SHP77 (cell line): Measurements from ENCODE around the gene OR2L13.
"Not testable (repeated sequence)": the region's sequence is repeated elsewhere in the genome, so short reads cannot be mapped to it uniquely, and the experiment has no call there.

Experiments used
- DNase-seq, 2 experiments: peaks; one replicate each; lab custom pipeline; 2025; lab: John Stamatoyannopoulos, UW

Gene OR2L13, protein sequence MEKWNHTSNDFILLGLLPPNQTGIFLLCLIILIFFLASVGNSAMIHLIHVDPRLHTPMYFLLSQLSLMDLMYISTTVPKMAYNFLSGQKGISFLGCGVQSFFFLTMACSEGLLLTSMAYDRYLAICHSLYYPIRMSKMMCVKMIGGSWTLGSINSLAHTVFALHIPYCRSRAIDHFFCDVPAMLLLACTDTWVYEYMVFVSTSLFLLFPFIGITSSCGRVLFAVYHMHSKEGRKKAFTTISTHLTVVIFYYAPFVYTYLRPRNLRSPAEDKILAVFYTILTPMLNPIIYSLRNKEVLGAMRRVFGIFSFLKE

GRCh38 chr1:248094884-248095283, at the start of gene OR2L13:
Gene OR2L13, plus strand, starts transcription at chr1:248095184. Its CDS starts 4,192 bp downstream, at chr1:248099376.
- no peak for DNase-seq

DNA sequence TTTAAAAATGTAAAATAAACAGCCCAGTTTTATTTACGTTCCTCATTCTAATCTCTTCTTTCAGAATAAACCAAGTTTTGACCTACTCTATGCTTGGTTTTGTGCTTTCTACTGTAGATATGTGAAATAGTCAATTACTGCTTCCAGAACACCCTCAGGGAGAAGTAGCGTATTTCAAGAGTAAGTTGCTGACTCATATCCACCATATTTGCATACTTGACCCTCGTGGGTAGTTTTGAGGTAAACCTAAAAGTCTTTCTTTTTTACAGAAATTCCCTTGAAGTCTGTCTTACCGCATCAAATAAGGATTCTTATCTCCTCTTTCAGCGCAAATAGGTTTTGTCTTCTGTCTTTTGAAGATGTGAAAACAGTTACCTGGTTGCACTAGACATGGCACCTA, 49.8 kb upstream of the OR2L13 start:
- DNase-seq: no peak

DNA sequence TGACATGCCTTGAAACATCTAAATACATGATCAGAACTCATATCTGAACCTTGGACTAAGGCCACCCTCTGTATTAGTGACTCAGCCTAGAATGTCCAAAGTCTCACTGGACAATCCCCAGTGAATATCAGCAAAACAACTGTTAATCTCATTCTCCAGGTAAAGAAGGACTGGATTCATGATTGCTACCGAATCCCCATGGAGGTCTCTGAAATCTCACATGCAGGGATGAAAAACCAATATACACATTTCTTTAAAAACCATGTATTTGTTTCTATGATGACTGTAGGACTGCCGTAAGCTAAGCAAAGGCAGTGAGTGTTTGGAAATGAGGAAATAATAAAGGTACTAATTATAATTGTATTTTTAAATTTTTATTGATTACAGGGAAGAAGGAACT, 48.4 kb upstream of the OR2L13 start, which contains the start of gene OR2L3:
Gene OR2L3 (plus strand): TSS at position 301 of the 400 bp plus-strand sequence. CDS start 13,846 bp downstream, outside the sequence.
- no peak for DNase-seq

DNA sequence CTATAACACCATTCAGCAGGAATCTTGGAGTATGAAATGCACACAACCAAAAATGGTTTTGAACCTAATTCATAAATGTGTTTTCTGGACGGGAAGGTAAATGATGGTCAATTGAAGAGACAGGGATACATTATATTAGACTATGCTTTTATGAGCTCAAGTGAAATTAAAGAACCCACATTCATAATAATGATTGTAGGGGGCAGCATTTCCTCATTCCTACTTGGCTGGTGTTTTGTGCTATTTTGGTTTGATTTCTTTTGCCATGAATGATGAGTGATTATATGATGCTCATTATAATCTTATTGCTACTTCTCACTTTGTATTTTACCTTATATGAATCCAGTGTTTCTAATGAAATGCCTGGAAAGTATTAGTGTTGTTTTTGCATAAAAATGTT, 48.0 kb upstream of the OR2L13 start:
- DNase-seq: no peak

DNA sequence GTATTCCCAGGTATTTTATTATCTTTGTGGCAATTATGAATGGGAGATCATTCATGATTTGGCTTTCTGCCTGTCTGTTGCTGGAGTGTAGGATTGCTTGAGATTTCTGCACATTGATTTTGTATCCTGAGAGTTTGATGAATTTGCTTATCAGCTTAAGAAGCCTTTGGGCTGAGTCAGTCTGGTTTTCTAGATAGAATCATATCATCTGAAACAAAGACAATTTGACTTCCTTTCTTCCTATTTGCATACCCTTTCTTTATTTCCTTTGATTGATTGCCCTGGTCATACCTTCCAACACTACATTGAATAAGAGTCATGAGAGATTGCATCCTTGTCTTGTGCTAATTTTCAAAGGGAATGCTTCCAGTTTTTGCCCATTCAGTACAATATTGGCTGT, 40.3 kb upstream of the OR2L13 start:
- DNase-seq: no peak

GRCh38 chr1:248055261-248055660, 39.7 kb upstream of the OR2L13 start:
- no peak for DNase-seq

- DNase-seq: no peak
Measured at GRCh38 chr1:248065071-248065470, 29.9 kb upstream of the OR2L13 start.

DNA sequence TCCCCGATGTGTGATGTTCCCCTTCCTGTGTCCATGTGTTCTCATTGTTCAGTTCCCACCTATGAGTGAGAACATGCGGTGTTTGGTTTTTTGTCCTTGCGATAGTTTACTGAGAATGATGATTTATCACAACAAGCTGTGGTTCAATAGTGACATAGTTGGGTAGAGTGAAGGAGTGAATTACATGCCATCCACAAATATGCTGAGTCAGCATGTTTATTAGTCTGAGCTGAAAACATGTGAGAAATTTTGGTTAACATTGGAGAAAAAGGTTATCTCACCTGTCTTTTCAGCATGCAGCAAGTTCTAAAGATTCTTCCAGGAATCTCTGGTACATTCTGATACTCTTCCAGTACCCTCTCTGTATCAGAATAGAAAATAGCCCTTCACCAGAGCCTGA, 29.4 kb upstream of the OR2L13 start:
- no peak for DNase-seq

GRCh38 chr1:248083864-248084263, 11.1 kb upstream of the OR2L13 start:
- not testable (repeated sequence) for DNase-seq

GRCh38 chr1:248098529-248098928, 3.5 kb downstream of the OR2L13 start:
- no peak for DNase-seq

GRCh38 chr1:248102847-248103246, 7.9 kb downstream of the OR2L13 start:
- no peak for DNase-seq

- no peak for DNase-seq
Measured at GRCh38 chr1:248111157-248111556, 16.2 kb downstream of the OR2L13 start.

DNA sequence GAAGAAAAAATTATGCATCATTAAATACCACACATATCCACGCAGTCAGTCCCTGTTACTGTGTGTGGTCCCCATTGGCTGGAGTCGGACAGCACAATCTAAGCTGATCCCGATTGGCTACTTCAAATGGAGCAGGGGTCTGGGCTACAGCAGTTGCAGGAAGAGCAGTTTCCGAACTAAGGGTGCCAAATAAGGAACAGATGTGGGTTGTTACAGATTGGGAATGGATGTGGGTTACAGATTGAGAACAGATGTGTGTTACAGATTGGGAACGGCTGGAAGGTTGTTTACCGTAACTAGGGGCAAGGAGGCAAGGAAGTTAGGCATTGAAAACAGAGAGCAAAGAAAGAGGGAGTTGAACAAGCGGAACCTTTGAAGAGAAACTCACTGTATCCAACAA, 19.9 kb downstream of the OR2L13 start:
- DNase-seq: peak; percentile 74 to 88

- DNase-seq: no peak
Measured at GRCh38 chr1:248127653-248128052, 32.7 kb downstream of the OR2L13 start.

DNA sequence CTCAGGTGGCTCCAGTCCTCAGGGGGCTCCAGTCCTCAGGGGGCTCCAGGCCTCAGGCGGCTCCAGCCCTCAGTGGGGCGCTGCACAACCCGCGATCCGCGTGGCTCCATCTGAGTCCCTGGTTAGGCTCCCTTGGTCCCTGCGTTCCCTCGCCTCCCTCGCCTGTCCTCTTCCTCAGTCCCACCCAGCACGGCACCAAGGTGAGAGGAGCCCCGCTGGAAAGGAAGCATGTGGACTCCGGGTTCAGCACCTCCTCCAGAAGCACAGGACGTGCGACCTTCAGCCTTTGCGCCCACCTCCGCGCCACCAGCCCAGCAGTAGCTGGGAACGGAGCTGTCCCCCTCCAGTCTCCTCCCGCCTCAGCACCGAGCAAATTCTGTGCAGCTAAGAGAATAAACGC, 41.8 kb downstream of the OR2L13 start:
- DNase-seq: no peak

DNA sequence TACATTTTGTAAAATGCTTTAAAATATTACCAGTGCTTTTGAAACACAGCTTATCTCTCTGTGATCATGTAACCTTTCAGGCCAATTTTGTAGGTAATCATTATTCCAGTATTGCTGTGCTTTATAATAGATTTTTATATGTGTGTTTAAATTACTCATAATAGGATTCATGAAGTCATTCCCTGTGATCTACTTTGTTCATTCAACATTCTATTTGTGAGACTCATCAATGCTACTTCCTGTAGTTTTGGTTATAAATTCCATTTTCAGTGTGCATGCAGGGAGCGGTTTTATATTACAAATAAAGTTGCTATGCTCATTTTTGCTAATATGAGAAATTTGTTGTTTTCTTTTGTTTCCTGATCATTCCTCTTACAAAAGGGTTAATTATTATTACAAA, 45.9 kb downstream of the OR2L13 start:
- no peak for DNase-seq

- DNase-seq: no peak
Measured at GRCh38 chr1:248143311-248143710, 48.3 kb downstream of the OR2L13 start.

GRCh38 chr1:248144513-248145198, 49.7 kb downstream of the OR2L13 start, which contains the start of gene OR2M5:
Gene OR2M5, plus strand, starts transcription at chr1:248145148. Its CDS starts 0 bp downstream, at chr1:248145148.
- no peak for DNase-seq
